ENCODE results near the gene BEST4. TPM values are rescaled to one million over a fixed set of nuclear protein-coding genes. Genes with fewer than 3 reads are reported as not detected.
"Not testable (repeated sequence)": the region's sequence is repeated elsewhere in the genome, so short reads cannot be mapped to it uniquely, and the experiment has no call there.

The BEST4 gene
- total RNA-seq, 1 donor from 2014 or later: 0.25 TPM

GRCh38 chr1:44743211-44743610 lies 44.8 kb downstream of the BEST4 start:
- peaks cover 1% of the 10 kb centered on the region for H3K36me3 ChIP-seq (ENCODE audit: control insufficient read depth, insufficient read depth, low read length)
- no peak for TF ChIP-seq CTCF (IDR thresholded peaks at IDR 0.05; ENCODE audit: insufficient read depth, low read length, poor library complexity, severe bottlenecking)
- no peaks in the 10 kb centered on the region for H3K27me3 ChIP-seq (ENCODE audit: control insufficient read depth, insufficient read depth, low read length)
- DNase-seq (ENCODE audit: low read depth): no peak
- H3K4me3 ChIP-seq (ENCODE audit: low read depth, low read length): no peak overlapping the region

DNA sequence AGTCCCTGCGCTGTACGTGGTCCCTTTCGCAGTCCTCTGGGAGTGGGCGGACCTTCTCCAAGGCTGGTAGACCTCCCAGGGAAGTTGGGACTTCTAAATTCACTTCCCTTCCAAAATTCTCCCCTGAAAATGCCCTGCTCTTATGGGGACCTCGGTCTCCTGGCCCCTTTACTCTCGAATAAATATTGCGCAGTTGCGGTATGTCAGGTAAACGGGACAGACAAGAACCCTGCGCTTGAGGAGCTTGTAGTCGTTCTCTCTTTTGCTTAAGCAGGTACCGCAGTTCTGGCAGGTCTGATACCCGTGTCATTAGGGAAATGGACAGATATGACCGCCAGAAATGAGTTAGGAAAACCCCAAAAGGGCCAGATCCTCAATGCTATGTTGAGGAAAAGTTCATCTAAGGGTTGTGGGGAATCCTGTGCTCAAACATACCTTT lies 47.8 kb downstream of the BEST4 start:
- no peak for DNase-seq (ENCODE audit: low read depth)

DNA sequence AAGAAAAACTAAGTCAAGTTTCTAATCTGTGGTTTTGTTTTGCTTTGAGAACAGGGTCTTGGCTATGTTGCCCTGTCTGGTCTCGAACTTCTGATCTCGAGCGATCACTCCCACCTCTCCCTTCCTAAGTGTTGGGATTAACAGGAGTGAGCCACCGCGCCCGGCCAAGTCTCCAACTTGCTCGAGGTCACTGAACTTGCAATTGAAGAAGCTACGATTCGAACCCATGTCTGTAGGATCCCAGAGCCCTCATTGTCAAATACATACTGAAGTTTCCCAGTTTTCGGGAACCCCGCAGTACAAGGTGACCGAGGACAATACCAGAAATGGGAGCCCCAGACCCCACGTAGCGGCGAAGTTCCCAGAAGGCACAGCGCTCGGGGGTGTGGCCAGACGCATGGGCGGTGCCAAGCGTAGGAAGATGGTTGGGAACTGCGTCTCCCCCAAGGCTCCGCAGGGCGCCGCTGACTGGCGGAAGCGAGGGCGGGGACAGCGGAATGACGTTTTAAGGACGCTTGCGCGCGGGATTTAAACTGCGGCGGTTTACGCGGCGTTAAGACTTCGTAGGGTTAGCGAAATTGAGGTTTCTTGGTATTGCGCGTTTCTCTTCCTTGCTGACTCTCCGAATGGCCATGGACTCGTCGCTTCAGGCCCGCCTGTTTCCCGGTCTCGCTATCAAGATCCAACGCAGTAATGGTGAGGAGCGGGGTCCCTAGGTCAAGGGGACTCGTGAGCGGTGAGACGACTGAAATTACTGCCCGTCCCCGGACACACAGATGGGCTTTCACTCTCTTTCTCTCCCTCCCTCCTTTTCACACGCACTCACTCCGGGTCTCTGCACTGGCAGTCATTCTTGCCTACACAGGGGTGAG lies 48.4 kb downstream of the BEST4 start, which contains the start of gene KIF2C:
Gene KIF2C (plus strand): TSS at position 531 of the 872 bp plus-strand sequence. CDS start 96 bp downstream, at position 627.
- DNase-seq (ENCODE audit: low read depth): peak; percentile 90
- TF ChIP-seq CTCF (IDR thresholded peaks at IDR 0.05; ENCODE audit: insufficient read depth, low read length, poor library complexity, severe bottlenecking): no peak
- Histone ChIP-seq H3K27me3 (ENCODE audit: control insufficient read depth, insufficient read depth, low read length) (no peaks in the 10 kb centered on the region), H3K4me3 (ENCODE audit: low read depth, low read length) (peak within 1 kb of the TSS; percentile 48), H3K36me3 (ENCODE audit: control insufficient read depth, insufficient read depth, low read length) (no peaks in the 10 kb centered on the region)

More for the DNA sequence above, 47.8 kb downstream of the BEST4 start:
- H3K36me3 ChIP-seq (ENCODE audit: control insufficient read depth, insufficient read depth, low read length): no peaks in the 10 kb centered on the region
- no peak for TF ChIP-seq CTCF (IDR thresholded peaks at IDR 0.05; ENCODE audit: insufficient read depth, low read length, poor library complexity, severe bottlenecking)
- H3K27me3 ChIP-seq (ENCODE audit: control insufficient read depth, insufficient read depth, low read length): no peaks in the 10 kb centered on the region
- peak overlapping the region; percentile 48 for H3K4me3 ChIP-seq (ENCODE audit: low read depth, low read length)

DNA sequence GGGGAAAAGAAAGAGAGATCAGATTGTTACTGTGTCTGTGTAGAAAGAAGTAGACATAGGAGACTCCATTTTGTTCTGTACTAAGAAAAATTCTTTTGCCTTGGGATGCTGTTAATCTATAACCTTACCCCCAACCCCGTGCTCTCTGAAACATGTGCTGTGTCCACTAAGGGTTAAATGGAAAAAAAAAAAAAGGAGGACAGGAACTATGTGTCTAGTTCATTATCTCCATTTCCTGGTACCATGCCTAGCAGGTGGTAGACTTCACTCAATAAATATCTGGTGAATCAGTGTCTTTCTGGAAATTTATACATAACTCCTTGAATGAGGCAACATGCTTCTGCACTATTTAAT lies 49.0 kb downstream of the BEST4 start:
- not testable (repeated sequence) for DNase-seq (ENCODE audit: low read depth); H3K36me3 ChIP-seq (ENCODE audit: control insufficient read depth, insufficient read depth, low read length); H3K27me3 ChIP-seq (ENCODE audit: control insufficient read depth, insufficient read depth, low read length)
- peak overlapping the region; percentile 48 for H3K4me3 ChIP-seq (ENCODE audit: low read depth, low read length)

- no peak for TF ChIP-seq CTCF (IDR thresholded peaks at IDR 0.05; ENCODE audit: insufficient read depth, low read length, poor library complexity, severe bottlenecking)
- Histone ChIP-seq H3K4me3 (ENCODE audit: low read depth, low read length) (no peak overlapping the region), H3K27me3 (ENCODE audit: control insufficient read depth, insufficient read depth, low read length) (no peaks in the 10 kb centered on the region), H3K36me3 (ENCODE audit: control insufficient read depth, insufficient read depth, low read length) (no peaks in the 10 kb centered on the region)
- no peak for DNase-seq (ENCODE audit: low read depth)
Observed at GRCh38 chr1:44735992-44736391, 52.0 kb downstream of the BEST4 start.

DNA sequence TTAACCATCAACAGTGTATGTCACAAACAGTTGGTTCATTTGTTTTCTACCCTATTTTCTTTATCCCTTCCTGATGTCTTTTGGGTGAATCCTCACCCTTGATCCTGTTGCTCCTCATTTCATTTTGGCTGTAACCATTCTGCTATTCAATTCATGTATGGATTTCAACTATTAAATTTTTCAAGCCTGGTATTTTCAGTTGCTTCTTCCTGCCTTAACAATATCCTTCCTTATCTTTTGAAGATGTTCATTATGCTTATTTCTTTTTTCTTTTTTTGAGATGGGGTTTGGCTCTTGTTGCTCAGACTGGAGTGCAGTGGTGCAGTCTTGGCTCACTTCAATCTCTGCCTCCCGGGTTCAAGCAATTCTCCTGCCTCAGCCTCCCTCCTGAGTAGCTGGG lies 54.2 kb downstream of the BEST4 start:
- H3K27me3 ChIP-seq (ENCODE audit: control insufficient read depth, insufficient read depth, low read length): no peaks in the 10 kb centered on the region
- no peak for DNase-seq (ENCODE audit: low read depth)
- H3K36me3 ChIP-seq (ENCODE audit: control insufficient read depth, insufficient read depth, low read length): no peaks in the 10 kb centered on the region
- no peak for TF ChIP-seq CTCF (IDR thresholded peaks at IDR 0.05; ENCODE audit: insufficient read depth, low read length, poor library complexity, severe bottlenecking)
- H3K4me3 ChIP-seq (ENCODE audit: low read depth, low read length): no peak overlapping the region

Other genes starting within 250 kb of the BEST4 start
- gene TMEM53, start 113.7 kb downstream of the BEST4 start, total RNA-seq: 11.5 and 12.2 TPM in 2 replicates
- 4.7 TPM in 1 of 2 replicates, not detected in the other for gene ARMH1, start 113.5 kb downstream of the BEST4 start, total RNA-seq
- gene RNU5D-1, start 57.0 kb downstream of the BEST4 start, total RNA-seq: not detected in 2 replicates
- 9.5 and 11.8 TPM in 2 replicates for gene KIF2C, start 48.3 kb downstream of the BEST4 start, total RNA-seq
- gene RPS8, start 12.6 kb downstream of the BEST4 start, total RNA-seq: 3,692 and 4,100 TPM in 2 replicates
- gene PLK3, start 12.2 kb upstream of the BEST4 start, total RNA-seq: 53.7 and 85.0 TPM in 2 replicates
- gene DYNLT4, start 19.2 kb upstream of the BEST4 start, total RNA-seq: 0.25 and 0.41 TPM in 2 replicates
- gene BTBD19, start 20.4 kb upstream of the BEST4 start, total RNA-seq: 3.8 and 4.4 TPM in 2 replicates
- under 0.01 and 0.38 TPM in 2 replicates for gene PTCH2, start 55.1 kb upstream of the BEST4 start, total RNA-seq
- gene EIF2B3, start 198.4 kb upstream of the BEST4 start, total RNA-seq: 23.2 and 24.3 TPM in 2 replicates
- gene HECTD3, start 223.2 kb upstream of the BEST4 start, total RNA-seq: 38.3 and 44.3 TPM in 2 replicates
- gene UROD, start 224.1 kb upstream of the BEST4 start, total RNA-seq: 92.8 and 113 TPM in 2 replicates

All from kidney epithelial cell (primary cell).